SIG-M5 treated with dmso at 0.1 percent for 504 hours (cell line): Measurements from ENCODE around the gene PHF12.

Experiments used
- DNase-seq: peaks from one replicate; lab custom pipeline; 2025; ENCODE audit not compliant: unreplicated experiment; lab: John Stamatoyannopoulos, UW

PHF12 gene

DNA sequence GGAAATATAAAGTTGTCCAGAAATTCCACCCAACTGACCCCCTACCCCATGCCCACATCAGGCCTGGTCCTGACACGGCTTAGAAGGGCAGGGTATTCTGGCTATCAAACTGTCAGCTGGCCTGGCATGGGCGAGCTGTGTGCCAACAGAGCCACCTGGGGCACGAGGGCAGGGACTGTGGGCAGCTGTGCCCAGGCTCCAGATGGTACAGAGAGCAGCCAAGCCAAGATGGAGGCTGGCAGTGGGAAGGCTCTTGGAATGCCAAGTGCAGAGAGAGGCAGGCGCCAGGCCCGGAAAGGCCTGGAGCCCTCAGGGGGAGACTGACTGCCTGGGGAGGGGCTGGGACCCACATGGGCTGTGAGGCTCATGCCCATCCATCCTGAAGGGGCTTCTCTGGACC, 24.3 kb upstream of the PHF12 start:
- no peak for DNase-seq

DNA sequence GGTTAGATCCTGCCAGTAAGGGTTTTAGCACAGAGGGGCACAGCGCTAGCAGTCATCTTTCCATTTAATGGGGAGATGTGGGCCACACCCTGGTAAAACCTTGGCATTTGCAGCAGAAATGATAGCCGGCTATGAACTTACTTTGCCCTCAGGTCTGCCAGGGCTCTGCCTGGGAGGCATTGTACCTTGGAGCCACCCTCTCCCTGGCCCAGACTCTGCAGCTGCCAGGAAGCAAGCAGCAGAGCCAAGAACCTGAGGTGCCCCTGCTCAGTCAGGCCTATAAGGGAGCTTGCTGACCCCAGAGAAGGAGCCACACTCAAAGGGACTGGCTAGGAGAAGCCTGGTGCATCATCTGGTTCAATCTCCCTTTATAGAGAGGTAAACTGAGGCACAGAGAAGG, 23.7 kb upstream of the PHF12 start:
- no peak for DNase-seq

- no peak for DNase-seq
Observed at GRCh38 chr17:28974451-28974850, 23.1 kb upstream of the PHF12 start.

GRCh38 chr17:28973425-28973824, 22.1 kb upstream of the PHF12 start:
- no peak for DNase-seq

GRCh38 chr17:28972437-28972836, 21.1 kb upstream of the PHF12 start:
- DNase-seq: no peak

DNA sequence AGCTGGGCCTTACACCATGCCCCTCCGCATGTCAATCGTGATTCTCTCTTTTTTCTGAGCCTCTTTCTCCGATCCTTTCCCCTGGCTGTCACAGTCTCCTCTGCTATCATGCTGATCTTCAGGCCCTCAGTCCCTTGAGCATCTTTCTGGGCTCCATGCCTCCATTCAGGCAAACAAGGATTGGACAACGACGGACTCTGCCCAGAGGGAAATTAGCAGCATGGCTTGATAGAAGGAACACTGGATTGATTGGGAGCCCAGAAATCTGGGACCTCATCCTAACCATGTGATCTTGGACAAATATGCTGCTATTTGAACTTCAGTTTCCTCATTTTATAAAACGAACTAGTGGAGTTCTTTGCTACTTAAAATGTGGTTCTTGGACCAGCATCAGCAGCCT, 19.6 kb upstream of the PHF12 start:
- no peak for DNase-seq

GRCh38 chr17:28969706-28970393, 18.5 kb upstream of the PHF12 start:
- no peak for DNase-seq

DNA sequence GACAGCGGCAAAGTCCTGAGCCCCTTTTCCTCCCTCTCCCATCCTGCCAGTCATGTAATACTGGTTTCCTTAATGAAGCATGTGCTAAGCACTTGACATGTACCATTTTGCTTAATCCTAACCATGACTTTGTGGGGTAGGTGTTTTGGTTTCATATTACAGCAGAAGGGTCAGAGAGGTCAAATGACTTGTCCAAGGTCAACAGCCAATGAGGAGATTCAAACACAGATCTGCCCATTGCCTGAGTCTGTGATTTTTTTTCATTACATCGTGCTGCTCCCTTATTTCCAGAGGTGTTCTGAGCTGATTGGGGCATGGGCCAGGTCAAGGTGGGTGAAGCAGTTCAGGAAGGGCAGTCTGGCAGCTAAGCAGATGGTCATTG, 17.6 kb upstream of the PHF12 start:
- DNase-seq: no peak

DNA sequence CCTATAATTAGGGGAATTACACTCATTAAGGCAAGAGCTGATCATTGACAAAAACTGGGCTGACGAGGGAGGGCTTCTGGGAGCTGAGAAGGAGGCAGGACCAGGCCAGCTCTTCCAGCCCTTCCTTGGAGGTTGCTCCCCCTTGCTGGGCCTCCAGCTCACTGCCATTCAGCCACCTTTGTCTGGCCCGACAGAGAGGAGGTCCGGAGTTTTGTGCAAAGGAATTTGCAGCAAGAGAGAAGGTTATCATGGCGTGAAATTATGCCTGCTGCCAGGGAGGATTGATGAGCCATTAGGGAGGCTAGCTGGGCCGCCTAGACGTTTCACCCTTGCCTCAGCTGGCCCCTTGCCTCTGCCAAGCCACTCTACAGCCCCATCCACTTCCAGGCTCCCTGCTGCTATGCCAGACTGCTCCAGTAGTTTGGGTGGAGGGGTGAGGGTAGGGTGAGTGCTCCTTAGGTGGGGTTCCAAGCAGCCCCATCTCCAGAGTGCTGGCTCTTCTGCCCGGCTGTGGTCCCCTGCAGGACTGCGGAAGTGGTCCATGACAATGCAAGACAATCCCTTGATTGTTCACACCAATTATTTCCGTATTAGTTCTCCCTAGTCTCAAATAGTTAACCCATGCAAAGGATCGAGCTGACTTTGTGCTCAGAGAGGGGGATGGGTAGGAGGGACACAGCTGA, 17.1 kb upstream of the PHF12 start:
- no peak for DNase-seq

DNA sequence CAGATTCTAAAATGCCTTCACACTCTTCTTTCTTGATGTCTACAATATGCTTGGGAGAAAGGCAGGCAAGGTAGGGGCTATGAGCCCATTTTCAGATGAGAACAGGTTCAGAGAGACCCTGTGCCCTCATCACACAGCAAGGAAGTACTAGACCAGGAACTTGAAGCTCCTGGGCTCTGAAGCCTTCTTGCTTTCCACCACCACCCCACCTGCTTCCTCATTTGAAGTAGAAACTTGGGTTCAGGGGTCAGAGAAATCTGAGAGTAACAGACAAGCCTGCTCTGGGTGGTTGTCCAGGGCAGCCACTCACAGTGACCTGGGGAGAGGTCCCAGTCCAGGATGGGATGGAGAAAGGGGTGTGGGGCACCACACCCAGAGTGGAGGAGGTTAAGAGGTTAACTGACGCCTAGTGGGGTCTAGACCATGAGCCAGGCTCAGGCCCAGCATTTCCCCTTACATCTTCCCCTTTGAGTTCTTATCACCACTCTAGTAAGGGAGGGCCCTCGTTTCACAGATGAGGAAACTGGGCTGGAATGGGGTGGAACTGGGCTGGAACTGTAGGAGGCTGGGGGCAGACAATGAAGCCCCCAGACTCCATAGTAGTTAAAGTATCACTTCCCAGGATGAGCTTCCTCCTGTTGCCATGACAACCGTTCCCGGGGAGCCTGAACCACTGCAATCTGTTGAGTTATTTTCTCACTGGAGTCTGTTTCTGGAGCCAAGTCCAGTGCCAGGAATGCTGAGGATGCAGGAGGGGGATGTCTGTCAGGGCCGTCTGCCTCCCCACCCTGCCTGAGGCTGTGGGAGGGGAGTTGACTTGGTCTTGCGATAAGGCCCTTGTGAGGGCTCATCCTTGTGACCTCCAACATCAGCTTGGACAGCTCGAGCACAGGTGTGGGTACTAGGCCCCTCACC, 16.2 kb upstream of the PHF12 start:
- DNase-seq: peak; percentile 46

DNA sequence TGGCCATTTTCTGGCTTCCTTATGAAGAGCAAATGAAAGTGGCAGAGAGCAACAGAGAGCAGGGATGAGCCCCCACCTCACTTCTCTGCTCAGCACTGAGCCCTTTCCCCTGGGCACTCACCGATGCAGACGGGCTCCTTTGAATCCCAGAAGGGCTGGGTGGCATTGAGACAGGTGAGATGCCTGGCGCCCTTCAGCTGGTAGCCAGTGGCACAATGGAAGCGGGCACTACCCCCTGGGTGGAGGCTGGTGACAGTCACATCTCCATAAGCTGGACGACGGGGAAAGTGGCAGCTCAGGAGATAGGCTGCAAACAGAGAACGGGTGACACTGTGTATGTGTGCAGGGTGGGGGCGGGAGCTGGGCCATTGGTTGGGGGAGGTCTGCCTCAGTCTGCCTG, 12.5 kb upstream of the PHF12 start:
- DNase-seq: no peak

DNA sequence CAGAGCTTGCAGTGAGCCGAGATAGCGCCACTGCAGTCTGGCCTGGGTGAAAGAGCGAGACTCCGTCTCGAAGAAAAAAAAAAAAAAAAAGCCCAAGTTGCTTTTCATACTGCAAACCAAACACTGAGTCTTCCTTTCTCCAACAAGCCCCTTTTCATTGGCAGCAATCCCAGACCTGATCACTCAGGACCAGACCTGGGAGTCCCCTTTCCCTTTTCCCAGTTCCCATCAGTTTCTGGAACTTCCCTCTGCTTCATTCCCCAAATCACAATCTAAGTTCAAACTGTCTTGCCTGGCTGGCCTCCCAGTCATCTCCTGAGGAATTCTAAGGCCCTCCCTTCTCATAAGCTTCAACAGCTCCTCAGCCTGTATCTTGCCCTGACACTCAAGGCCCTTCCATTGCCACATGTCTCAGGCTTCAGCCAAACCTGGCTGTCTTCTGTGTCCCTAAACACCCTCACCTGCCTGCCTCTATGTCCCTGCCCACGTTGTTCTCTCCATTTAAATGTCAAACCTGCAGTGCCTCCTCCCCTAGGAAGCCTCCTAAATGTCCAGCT, 11.8 kb upstream of the PHF12 start:
- DNase-seq: no peak

DNA sequence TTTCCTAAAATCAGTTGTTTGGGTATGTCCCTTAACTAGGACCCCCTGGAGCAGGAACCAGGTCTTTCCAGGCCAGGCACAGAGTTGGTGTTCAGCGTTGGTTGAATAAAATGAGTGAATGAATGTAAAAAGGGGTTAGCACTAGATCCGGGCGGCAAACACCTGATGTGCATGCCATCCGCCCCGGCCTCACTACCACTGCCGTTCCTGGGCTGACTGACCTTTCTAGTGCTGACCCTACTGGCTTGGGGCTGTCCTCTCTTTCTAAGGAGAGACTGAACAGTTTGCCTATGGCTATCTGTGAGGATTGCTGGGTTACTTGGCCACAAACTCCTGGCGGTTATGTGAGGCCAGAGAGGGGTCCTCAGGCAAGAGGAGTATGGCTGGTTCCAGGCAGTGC, 10.1 kb upstream of the PHF12 start:
- no peak for DNase-seq

DNA sequence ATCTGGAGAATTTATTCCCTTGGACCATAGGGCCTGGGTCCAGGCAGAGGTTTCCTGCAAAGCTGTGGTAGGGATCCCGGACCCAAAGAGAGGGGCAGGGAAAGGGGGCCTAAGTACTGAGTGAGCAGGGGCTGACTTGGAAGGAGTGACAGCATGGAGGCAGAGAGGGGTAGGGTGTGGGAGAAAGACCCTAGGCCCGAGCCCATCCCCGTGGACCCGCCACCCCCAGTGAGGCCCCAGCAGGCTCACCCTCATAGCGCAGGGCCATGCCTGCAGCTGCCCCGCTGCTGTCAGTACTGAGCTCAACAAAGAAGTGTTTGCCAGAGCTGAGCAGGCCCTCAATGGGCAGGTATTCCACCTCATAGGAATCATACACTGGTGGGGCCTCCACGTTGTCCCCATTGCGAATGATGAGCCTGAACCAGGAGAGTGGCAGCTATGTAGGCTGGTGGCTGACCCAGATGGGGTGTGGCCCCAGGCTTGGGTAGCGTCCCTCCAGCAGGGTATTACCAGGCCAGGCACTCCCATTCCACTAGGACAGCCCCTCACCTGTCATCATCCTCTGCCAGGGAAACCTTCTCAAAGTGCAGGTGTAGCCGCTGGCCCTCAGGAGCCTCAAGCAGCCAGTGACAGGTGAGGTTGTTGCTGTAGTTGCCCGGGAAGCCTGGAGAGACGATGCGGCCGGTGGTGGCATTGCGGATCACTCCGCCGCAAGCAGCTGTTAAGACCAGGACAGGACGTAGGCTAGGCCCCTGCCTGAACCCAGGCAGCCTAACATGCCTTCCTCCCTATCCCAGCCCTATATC, 9.1 kb upstream of the PHF12 start:
- no peak for DNase-seq

DNA sequence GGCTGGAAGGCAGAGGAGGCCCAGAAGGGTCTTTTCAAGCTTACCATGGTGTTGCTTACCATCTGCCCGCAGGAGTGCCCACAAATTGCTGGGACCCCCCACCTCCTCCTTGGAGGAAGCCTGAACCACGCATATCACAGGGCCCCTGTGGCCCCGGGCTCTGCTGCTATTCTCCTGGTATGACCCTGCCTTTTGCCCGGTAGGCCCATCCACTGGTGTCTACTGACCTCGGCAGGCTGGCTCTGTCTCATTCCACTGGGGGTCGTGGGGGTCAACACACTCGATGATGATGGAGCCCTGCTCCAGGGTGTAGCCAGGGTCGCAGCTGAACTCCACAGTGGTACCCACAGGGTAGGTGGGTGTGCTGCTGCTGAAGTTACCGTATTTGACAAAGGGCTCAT, 8.2 kb upstream of the PHF12 start:
- no peak for DNase-seq

GRCh38 chr17:28958820-28959455, 7.6 kb upstream of the PHF12 start:
- DNase-seq: no peak

DNA sequence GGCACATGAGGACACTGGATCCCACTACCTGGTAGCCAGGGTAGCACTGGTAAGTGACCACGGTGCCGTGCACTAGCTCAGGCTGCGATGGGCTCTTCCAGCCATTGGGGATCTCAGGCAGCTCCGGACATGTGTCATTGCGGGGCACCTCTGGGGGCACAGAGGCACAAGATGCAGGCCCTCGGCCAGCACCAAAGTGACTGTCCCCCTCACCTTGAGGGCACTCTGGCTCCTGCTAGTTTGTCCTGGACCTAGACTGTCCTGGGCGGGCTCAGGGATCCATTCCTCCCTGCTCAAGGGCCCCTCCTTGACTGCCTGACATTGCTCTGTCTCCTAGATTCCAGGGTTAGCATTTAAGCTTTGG, 6.7 kb upstream of the PHF12 start:
- DNase-seq: no peak

DNA sequence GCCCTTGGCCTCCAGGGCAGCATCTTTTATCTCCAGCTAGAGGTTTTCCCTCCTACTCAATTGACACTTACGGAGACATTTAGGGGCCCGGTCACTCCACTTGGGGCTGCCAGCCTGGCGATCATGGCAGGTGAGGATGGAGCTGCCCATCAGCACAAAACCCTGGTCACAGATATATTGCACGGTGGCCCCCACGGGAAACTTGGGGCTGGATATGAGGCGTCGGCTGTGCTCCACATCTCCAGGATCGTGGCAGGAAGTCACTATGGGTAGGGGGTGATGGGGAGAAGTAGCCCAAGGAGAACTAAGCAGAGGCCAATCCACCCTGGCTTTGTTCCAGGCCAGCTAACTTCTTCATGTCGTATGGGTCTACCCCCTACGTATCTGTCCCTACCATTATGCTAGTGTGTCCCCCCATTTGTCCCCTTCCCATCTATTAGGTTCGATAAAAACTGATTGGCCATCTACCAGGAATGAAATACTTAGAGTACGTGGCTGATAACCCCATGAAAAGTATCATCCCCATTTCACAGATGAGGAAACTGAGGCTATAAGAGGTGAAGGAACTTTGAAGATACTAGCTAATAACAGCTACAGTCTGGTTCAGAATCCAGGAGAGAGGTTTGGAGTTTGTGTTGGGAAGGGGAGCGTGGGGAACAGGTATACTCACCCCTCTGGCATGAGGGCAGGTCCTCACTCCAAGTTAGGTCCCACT, 6.1 kb upstream of the PHF12 start:
- DNase-seq: no peak

DNA sequence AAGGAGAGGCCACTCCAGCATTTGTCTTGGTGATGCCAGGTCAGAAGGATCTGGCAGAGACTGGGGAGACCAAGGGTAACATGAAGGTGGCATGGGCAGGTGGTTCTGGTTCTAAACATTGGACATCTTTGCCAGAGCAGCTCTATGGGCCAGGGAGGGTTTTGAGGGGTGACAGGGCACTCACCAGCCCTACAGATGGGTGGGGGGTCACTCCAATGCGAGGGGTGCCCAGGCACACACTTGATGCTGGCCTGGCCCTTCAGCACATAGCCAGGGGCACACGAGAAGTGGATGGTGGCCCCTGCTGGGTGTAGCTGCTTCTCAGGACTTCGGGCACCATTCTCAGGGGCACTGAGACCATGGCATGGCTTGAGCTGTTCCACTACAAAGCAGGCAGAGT, 5.5 kb upstream of the PHF12 start:
- no peak for DNase-seq

DNA sequence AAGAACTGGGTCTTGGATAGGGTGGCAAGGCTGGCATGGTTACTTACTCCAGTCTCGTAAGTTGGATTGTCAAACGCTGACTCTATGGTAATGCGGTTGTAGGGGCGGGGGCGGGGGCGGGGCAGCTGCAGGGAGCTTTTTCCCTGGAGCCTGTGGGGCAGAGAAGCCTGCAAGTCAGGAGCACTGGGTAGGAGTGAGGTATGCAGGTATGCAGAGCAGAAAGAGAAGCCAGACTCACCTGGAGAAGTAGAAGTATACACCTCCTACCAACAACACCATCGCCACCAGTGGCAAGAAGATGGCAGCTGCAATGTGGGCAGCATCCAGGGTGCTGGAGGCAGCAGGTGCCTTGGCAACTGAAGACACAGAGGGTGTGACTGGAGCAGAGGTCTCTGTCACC, 4.8 kb upstream of the PHF12 start:
- DNase-seq: no peak
